Endodermal cell (in vitro differentiated cells): ENCODE results near the gene TIMM13. TPM values are rescaled to one million over a fixed set of nuclear protein-coding genes. Genes with fewer than 3 reads are reported as not detected.

Experiments
- DNase-seq: peaks from one replicate; pipeline ENCODE4 v3.0.0-alpha.2; 2017
- H3K27ac ChIP-seq: 2 replicates; pipeline ENCODE4 v1.5.1; 2013; ENCODE audit warnings: mild to moderate bottlenecking, low read depth, low read length, moderate library complexity
- H3K27me3 ChIP-seq: 2 replicates; pipeline ENCODE4 v1.6.1; 2013; ENCODE audit warnings: mild to moderate bottlenecking, low read length, moderate library complexity; ENCODE audit not compliant: insufficient read depth, control insufficient read depth, poor library complexity, severe bottlenecking
- H3K36me3 ChIP-seq: 2 replicates; pipeline ENCODE4 v1.7.0; 2013; ENCODE audit warnings: mild to moderate bottlenecking, low read length, moderate library complexity; ENCODE audit not compliant: control insufficient read depth, insufficient read depth
- H3K4me1 ChIP-seq: one replicate; pipeline ENCODE4 v1.7.0; 2013; ENCODE audit warnings: low read length; ENCODE audit not compliant: control insufficient read depth, insufficient read depth
- H3K4me3 ChIP-seq: 2 replicates; pipeline ENCODE4 v1.5.1; 2013; ENCODE audit warnings: mild to moderate bottlenecking, low read length, moderate library complexity
- H3K9ac ChIP-seq: 2 replicates; pipeline ENCODE4 v1.6.1; 2013; ENCODE audit warnings: mild to moderate bottlenecking, low read length, moderate library complexity; ENCODE audit not compliant: poor library complexity, severe bottlenecking; ENCODE audit errors: extremely low read depth
- H3K9me3 ChIP-seq: 2 replicates; pipeline ENCODE4 v1.6.1; 2013; ENCODE audit warnings: mild to moderate bottlenecking, low read length, moderate library complexity; ENCODE audit not compliant: control insufficient read depth
- H3K27ac Mint-ChIP-seq: 2 replicates; pipeline ENCODE4 v1.8.0; 2020; ENCODE audit warnings: mixed read lengths
- H3K27me3 Mint-ChIP-seq: 2 replicates; pipeline ENCODE4 v1.8.0; 2021; ENCODE audit warnings: mild to moderate bottlenecking, mixed read lengths; ENCODE audit not compliant: insufficient read depth
- H3K36me3 Mint-ChIP-seq: 2 replicates; pipeline ENCODE4 v1.8.0; 2020; ENCODE audit warnings: low read depth, mixed read lengths
- H3K4me1 Mint-ChIP-seq: 2 replicates; pipeline ENCODE4 v1.8.0; 2020; ENCODE audit warnings: mixed read lengths
- H3K4me3 Mint-ChIP-seq: 2 replicates; pipeline ENCODE4 v1.8.0; 2020; ENCODE audit warnings: mild to moderate bottlenecking, moderate library complexity, mixed read lengths
- H3K9me3 Mint-ChIP-seq: 2 replicates; pipeline ENCODE4 v1.8.0; 2020; ENCODE audit warnings: mild to moderate bottlenecking, mixed read lengths
- CTCF ChIP-seq: fragments of 200-600 bp; sonication (generic); conservative IDR thresholded peaks from 2 replicates; pipeline ENCODE4 v1.5.0; 2021; ENCODE audit warnings: antibody characterized with exemption, mild to moderate bottlenecking
- WGBS, 2 experiments: methylation state at CpG; one replicate each; pipeline versions ENCODE4 v1.1.5 to v1.1.7; 2013; ENCODE audit warnings: missing lambda C conversion rate in 2 of 2, mixed read lengths in 1 of 2; ENCODE audit not compliant: insufficient coverage in 1 of 2, insufficient read length in 1 of 2; 5-methylcytosine and 5-hydroxymethylcytosine counted together
- total RNA-seq, 2 donors: library from RNA; stranded (reverse); fragmentation: NEBNext Ultra II Directional in 1 of 2; extraction: Animal tissue kit (Norgen Biotek cat#: 25700) in 1 of 2; gene quantifications; 2 replicates in 1 of 2; 3 replicates in 1 of 2; pipeline ENCODE4 v1.2.1, GENCODE V29; 2021

TIMM13 gene
- total RNA-seq, 2 donors from 2014 or later: 149 to 175 TPM

GRCh38 chr19:2410023-2410422, 17.4 kb downstream of the TIMM13 start:
- H3K4me1 ChIP-seq: no peaks in the 10 kb centered on the region
- 88 to 93% methylated on average over 7 of the region's 7 CpGs for WGBS, 2 experiments
- H3K9me3 ChIP-seq: peaks cover 6% of the 10 kb centered on the region
- H3K36me3 Mint-ChIP-seq: peaks cover 2% of the 10 kb centered on the region
- no peak overlapping the region for H3K9ac ChIP-seq
- H3K9me3 Mint-ChIP-seq: peaks cover 16% of the 10 kb centered on the region
- no peaks in the 10 kb centered on the region for H3K4me1 Mint-ChIP-seq
- H3K4me3 Mint-ChIP-seq: no peak overlapping the region
- TF ChIP-seq CTCF: no peak
- no peak overlapping the region for H3K4me3 ChIP-seq
- no peaks in the 10 kb centered on the region for H3K36me3 ChIP-seq
- peaks cover 21% of the 10 kb centered on the region for H3K27me3 Mint-ChIP-seq
- no peaks in the 10 kb centered on the region for H3K27me3 ChIP-seq
- H3K27ac Mint-ChIP-seq: no peak overlapping the region
- H3K27ac ChIP-seq: no peak overlapping the region
- DNase-seq: no peak

- no peak for DNase-seq
- Mint-ChIP-seq H3K4me3 (no peak overlapping the region), H3K9me3 (peaks cover 16% of the 10 kb centered on the region), H3K4me1 (no peaks in the 10 kb centered on the region), H3K27ac (no peak overlapping the region), H3K36me3 (peaks cover 2% of the 10 kb centered on the region), H3K27me3 (peaks cover 23% of the 10 kb centered on the region)
- TF ChIP-seq CTCF: no peak
- H3K27ac ChIP-seq: no peak overlapping the region
- no peaks in the 10 kb centered on the region for H3K4me1 ChIP-seq
- H3K36me3 ChIP-seq: no peaks in the 10 kb centered on the region
- no peak overlapping the region for H3K4me3 ChIP-seq
- peaks cover 6% of the 10 kb centered on the region for H3K9me3 ChIP-seq
- no peaks in the 10 kb centered on the region for H3K27me3 ChIP-seq
- H3K9ac ChIP-seq: no peak overlapping the region
- whole genome bisulfite sequencing, 2 experiments: 93 to 96% methylated on average over 7 of the region's 7 CpGs
Measured at GRCh38 chr19:2409352-2409912, 18.0 kb downstream of the TIMM13 start.

- Histone ChIP-seq H3K27me3 (no peaks in the 10 kb centered on the region), H3K9ac (no peak overlapping the region), H3K4me3 (no peak overlapping the region), H3K9me3 (peaks cover 6% of the 10 kb centered on the region), H3K4me1 (no peaks in the 10 kb centered on the region), H3K36me3 (no peaks in the 10 kb centered on the region), H3K27ac (no peak overlapping the region)
- H3K4me3 Mint-ChIP-seq: no peak overlapping the region
- DNase-seq: no peak
- TF ChIP-seq CTCF: no peak
- H3K27ac Mint-ChIP-seq: no peak overlapping the region
- H3K27me3 Mint-ChIP-seq: peaks cover 24% of the 10 kb centered on the region
- H3K9me3 Mint-ChIP-seq: peaks cover 17% of the 10 kb centered on the region
- 90% methylated on average over 18 to 25 of the region's 25 CpGs for WGBS, 2 experiments
- peaks cover 2% of the 10 kb centered on the region for H3K36me3 Mint-ChIP-seq
- H3K4me1 Mint-ChIP-seq: no peaks in the 10 kb centered on the region
Measured at GRCh38 chr19:2408247-2408646, 19.1 kb downstream of the TIMM13 start.
